ENCODE results near the gene ITPKC.
"Not testable (repeated sequence)": the region's sequence is repeated elsewhere in the genome, so short reads cannot be mapped to it uniquely, and the experiment has no call there.

Gene ITPKC

GRCh38 chr19:40766385-40766784, 49.5 kb downstream of the ITPKC start:
- not testable (repeated sequence) for DNase-seq (ENCODE audit: low spot score)

DNA sequence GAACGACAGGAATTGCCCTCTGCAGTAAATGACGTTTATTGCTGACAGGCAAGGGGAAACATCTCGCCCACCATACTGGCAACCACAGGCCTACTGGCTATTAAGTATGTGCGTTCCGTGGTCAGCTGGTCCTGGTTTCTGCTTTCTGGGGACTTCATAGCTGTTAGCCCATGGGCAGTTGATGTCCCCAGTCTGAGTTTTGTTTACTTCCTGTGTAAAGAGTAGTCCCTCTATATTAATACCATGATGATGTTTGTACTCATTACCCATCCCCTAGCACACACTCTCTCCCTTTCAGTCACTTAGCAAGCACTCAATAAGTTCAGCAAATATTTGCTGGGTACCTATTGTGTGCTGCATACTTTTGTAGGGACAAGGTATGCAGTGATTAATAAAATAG, 52.0 kb downstream of the ITPKC start:
- no peak for DNase-seq (ENCODE audit: low spot score)

DNA sequence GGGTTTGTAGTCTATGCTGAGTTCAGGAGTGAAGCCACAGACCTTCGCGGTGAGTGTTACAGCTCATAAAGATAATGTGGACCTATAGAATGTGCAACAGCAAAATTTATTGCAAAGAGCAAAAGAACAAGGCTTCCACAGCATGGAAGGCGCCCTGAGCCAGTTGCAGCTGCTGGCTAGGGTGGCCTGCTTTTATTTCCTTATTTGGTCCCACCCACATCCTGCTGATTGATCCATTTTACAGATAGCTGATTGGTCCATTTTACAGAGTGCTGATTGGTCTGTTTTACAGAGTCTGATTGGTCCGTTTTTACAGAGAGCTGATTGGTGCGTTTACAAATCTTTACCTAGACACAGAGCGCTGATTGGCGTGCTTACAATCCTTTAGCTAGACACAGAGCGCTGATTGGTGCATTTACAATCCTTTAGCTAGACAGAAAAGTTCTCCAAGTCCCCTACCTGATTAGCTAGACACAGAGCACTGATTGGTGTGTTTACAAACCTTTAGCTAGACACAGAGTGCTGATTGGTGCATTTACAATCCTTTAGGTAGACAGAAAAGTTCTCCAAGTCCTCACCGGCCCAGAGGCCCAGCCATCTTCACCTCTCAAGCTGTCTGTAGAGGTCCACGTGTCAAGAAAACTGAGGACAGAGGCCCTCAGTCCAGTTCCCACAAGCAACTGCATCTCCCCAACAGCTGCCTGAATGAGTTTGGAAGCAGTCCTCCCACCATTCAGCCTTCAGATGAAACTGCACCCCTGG, 54.4 kb downstream of the ITPKC start:
- DNase-seq (ENCODE audit: low spot score) = not testable (repeated sequence)

GRCh38 chr19:40774916-40775631, 58.2 kb downstream of the ITPKC start, which contains the start of gene MIA:
Gene MIA, plus strand, starts transcription at chr19:40775521. Its CDS starts 22 bp downstream, at chr19:40775543.
- DNase-seq (ENCODE audit: low spot score) = no peak

GRCh38 chr19:40775632-40776022, 58.7 kb downstream of the ITPKC start:
- no peak for DNase-seq (ENCODE audit: low spot score)

- no peak for DNase-seq (ENCODE audit: low spot score)
Observed at GRCh38 chr19:40776364-40776763, 59.5 kb downstream of the ITPKC start.

GRCh38 chr19:40776932-40777644, 60.2 kb downstream of the ITPKC start:
- peak; percentile 90 for DNase-seq (ENCODE audit: low spot score)

GRCh38 chr19:40777645-40777936, 60.7 kb downstream of the ITPKC start:
- no peak for DNase-seq (ENCODE audit: low spot score)

DNA sequence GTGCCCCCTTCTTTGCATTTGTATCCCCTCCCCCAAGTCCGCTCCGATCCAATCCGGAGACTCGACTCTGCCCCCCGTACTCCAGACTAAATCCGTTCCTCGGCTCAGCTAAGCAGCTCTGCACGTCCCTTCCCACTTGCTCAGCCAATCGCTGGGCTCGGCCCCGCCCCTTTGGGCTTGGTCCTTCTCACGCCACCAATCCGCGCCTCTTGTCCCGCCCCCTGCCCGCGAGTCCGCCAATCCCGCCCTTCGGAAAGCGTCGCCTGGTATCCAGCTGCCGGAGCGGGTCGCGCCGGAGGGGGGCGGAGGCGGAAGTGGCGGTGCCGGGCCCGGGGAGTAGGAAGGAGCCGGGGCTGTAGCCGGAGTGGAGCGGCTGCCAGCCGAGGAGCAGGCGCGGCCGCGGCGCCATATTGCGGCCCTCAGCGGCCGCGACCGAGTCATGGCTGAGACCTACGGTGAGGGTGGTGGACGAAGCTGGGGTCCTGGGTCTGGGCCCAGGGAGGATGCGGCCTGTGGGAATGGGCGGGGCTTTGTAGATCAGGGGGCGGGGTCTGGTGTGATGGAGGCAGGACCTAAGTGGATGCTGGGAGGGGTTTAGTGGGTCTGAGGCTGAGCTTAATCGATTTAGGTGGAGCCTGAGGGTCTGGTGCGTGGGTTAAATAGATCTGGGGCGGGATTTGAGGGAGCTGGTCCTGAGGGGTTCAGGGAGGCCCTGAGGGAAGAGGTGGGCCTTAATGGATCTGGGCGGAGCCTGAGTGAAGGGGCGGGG, 61.2 kb downstream of the ITPKC start, which contains the start of gene RAB4B:
Gene RAB4B (plus strand): TSS at position 311 of the 769 bp plus-strand sequence. CDS start 129 bp downstream, at position 440.
- DNase-seq (ENCODE audit: low spot score) = peak; percentile 100

DNA sequence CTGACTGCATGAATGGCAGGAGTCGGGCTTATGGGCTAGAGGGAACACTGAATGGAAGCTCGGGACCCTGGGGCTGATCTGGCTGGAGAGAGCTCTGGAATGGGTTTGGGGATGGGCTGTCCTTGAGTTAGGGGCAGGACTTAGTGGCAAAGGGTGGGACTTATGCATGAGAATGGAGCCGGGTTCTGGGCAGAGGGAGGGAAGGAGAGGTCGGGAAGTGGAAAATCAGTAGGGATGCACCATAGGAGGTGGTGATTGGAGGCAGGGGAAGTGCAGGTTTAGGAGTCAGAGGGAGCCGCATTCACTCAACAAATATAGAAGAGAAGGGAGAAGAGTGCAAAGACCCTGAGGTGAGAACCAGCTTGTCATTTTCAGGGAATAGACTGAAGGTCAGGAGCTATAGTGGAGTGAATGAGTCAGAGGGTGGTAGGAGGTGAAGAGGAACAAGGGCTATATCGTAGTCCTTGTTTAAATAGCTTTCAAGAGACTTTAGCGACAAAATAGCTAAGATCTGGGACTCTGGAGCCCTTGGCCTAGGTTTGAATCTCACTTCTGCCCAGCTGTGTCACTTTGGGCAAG, 61.9 kb downstream of the ITPKC start:
- no peak for DNase-seq (ENCODE audit: low spot score)

DNA sequence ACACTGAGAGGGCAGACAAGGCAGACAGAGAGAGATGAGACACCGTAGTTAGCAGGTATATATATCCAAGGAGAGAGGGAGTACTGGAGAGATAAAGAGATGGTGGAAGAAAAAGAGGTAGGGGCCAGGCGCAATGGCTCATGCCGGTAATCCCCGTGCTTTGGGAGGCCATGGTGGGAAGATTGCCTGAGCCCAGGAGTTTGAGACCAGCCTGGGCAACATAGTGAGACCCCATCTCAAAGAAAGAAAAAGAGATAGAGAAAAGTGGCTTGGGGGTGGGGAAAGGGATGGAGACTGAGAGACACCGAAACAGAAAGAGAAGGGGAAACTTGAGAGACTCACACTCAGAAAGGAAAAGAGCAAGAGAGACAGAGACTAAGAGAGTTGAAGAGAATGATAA, 63.7 kb downstream of the ITPKC start:
- no peak for DNase-seq (ENCODE audit: low spot score)

DNA sequence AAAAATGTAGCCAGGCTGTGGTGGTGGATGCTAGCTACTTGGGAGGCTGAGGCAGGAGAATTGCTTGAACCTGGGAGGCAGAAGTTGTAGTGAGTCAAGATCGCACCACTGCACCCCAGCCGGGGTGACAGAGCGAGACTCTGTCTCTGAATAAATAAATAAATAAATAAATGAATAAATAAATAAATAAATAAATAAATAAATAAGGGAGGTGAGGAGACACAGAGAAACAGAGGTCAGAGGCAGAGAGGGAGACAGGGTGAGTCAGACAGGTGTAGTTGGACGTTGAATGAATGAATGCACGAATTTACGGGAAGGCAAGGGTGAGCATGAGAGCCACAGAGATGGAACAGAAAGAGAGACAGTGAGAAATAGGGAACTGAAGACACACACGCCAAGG, 64.2 kb downstream of the ITPKC start:
- no peak for DNase-seq (ENCODE audit: low spot score)

DNA sequence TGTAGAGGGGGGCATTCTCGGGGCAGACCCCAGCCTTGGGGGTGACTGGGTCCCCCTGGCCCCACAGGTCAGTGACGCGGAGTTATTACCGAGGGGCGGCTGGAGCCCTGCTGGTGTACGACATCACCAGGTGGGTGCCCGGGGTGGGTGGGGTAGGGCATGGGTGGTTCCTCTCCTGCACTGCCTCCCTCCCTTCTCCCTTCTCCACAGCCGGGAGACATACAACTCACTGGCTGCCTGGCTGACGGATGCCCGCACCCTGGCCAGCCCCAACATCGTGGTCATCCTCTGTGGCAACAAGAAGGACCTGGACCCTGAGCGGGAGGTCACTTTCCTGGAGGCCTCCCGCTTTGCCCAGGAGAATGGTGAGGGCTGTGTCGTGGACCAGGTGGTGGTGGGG, 66.8 kb downstream of the ITPKC start:
- DNase-seq (ENCODE audit: low spot score) = no peak

GRCh38 chr19:40784146-40784545, 67.2 kb downstream of the ITPKC start:
- DNase-seq (ENCODE audit: low spot score) = not testable (repeated sequence)

DNA sequence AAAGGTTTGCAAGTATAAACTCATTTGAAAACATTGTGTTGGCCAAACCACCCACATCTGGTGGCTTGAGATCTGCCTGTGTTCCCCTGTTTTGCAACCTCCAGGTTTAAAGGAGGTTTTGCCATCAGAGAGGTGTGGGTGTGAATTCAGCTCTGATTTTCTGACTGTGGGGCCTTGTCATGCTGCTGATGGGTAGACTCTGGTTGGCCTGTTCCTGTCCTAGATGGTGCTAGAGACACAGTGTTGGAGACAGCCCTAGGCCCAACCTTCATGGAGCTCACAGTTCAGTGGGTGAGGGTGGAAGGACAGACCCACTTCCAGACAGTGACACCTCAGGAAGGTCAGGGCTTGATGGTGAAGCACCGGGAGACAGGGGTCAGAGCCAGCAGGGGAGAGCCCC, 68.6 kb downstream of the ITPKC start:
- DNase-seq (ENCODE audit: low spot score) = no peak

DNA sequence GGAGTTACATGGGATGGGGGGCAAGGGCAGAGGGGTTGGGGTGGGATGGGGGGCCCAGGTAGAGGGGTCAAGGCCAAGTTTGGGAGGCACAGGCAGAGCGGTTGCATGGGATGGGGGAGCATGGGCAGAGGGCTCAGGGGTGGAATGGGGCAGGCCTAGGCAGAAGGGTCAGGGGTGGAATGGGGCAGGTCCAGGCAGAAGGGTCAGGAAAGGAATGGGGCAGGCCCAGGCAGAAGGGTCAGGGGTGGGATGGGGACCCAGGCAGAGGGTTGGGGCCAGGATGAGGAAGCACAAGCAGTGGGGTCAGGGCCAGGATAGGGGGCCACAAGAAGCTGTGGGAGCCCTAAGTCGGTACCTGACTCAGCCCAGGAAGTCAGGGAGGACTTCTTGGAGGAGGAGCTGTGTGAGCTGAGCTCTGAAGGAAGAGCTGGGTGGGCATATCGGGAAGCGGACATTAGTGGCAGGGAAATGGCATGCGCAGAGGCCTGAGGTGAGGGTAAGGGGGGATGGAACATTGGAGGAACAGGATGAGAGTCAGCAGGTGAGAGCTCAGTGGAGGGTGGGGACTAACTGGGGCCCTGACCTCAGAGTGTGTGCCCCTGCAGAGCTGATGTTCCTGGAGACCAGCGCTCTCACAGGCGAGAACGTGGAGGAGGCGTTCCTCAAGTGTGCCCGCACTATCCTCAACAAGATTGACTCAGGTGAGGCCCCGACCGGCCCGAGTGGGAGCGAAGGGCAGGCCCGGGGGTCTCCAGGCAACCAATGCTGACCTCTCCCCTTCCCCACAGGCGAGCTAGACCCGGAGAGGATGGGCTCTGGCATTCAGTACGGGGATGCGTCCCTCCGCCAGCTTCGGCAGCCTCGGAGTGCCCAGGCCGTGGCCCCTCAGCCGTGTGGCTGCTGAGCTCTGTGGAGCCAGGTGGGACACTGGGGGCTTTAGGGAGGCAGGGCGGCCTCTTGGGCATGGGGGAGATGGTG, 69.4 kb downstream of the ITPKC start:
- DNase-seq (ENCODE audit: low spot score) = no peak

All from left forelimb (tissue), 1 donor.